GM19372 (cell line): ENCODE results near the gene TSPAN9.

ENCODE experiments used
- ATAC-seq: cut with Tn5 transposase; IDR thresholded peaks from one replicate; pipeline ENCODE4 v1.9.1; 2021; ENCODE audit warnings: mild to moderate bottlenecking, low read depth, moderate library complexity; ENCODE audit not compliant: unreplicated experiment

Gene TSPAN9

GRCh38 chr12:3303410-3304136 is 226.4 kb downstream of the TSPAN9 start:
- ATAC-seq: no peak

GRCh38 chr12:3304436-3305165 is 227.4 kb downstream of the TSPAN9 start:
- ATAC-seq: no peak

GRCh38 chr12:3305464-3305863 is 228.3 kb downstream of the TSPAN9 start:
- ATAC-seq: no peak

GRCh38 chr12:3305904-3306619 is 228.9 kb downstream of the TSPAN9 start:
- ATAC-seq: no peak

GRCh38 chr12:3307389-3307788 is 230.2 kb downstream of the TSPAN9 start:
- no peak for ATAC-seq

- no peak for ATAC-seq
Observed at GRCh38 chr12:3308063-3308462, 230.9 kb downstream of the TSPAN9 start.

GRCh38 chr12:3308609-3309008 is 231.4 kb downstream of the TSPAN9 start:
- ATAC-seq: no peak

GRCh38 chr12:3309805-3310204 is 232.6 kb downstream of the TSPAN9 start:
- ATAC-seq: no peak

- ATAC-seq: no peak
Observed at GRCh38 chr12:3310271-3311026, 233.3 kb downstream of the TSPAN9 start.

GRCh38 chr12:3311027-3311402 is 233.8 kb downstream of the TSPAN9 start:
- no peak for ATAC-seq

GRCh38 chr12:3311491-3312103 is 234.4 kb downstream of the TSPAN9 start:
- no peak for ATAC-seq

GRCh38 chr12:3313066-3313465 is 235.9 kb downstream of the TSPAN9 start:
- no peak for ATAC-seq

- ATAC-seq: no peak
Observed at GRCh38 chr12:3313675-3314663, 236.8 kb downstream of the TSPAN9 start.

- ATAC-seq: no peak
Observed at GRCh38 chr12:3315201-3315661, 238.1 kb downstream of the TSPAN9 start.

- no peak for ATAC-seq
Observed at GRCh38 chr12:3316776-3317480, 239.7 kb downstream of the TSPAN9 start.

- ATAC-seq: no peak
Observed at GRCh38 chr12:3317481-3317815, 240.3 kb downstream of the TSPAN9 start.

- no peak for ATAC-seq
Observed at GRCh38 chr12:3317841-3318501, 240.8 kb downstream of the TSPAN9 start.
